ENCODE data around the gene NEK7.

Gene NEK7

GRCh38 chr1:198370996-198371395, 214.2 kb downstream of the NEK7 start:
- no peak overlapping the region for H3K4me3 ChIP-seq (ENCODE audit: low read depth, low read length)
- no peak for DNase-seq (ENCODE audit: low read depth)
